Measurements from ENCODE around the gene B3GNT7. TPM values are rescaled to one million over a fixed set of nuclear protein-coding genes. Genes with fewer than 3 reads are reported as not detected.
"Not testable (repeated sequence)": the region's sequence is repeated elsewhere in the genome, so short reads cannot be mapped to it uniquely, and the experiment has no call there.

The B3GNT7 gene
- total RNA-seq, 1 donor from 2014 or later, result 1.2 TPM

DNA sequence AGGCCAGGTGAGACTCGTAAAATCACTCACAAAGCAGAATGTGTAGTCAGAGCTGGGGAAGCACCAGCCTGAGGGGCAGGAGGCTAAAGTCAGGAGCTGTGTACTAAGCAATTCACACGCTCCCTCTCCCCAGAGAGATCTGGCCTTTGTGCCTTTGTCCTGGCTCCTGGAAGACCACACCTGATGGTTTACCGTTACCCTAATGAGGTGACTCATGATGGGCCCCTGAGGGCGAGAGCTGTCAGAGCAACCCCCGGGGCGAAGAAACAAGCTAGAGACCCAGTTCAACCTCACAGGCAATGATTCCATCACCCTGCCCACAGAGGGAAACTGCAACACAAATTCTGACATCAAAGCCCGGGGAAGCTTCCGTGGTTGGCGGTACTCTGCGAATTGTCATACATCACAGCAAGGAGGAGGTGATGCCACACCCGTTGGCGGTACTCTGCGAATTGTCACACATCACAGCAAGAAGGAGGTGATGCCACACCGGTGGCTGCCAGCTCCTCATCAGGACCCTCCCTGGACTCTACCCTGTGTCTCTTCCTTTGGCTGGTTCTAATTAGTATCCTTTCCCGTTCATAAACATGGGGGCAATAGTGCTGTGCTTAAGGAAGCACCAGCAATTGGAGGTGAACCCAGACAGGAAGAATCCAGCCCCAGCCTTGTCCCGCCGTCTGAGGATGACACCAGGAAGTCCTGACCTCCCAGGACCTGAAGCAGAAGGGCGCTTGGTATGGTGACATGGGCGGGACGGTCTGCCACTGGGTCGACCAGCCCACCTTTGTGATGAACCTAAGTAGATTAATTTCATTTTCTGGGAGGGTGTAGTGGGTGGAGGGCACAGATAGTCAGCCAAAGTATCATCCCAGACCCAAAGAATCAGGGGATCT lies 30.5 kb downstream of the B3GNT7 start:
- DNase-seq, result no peak

DNA sequence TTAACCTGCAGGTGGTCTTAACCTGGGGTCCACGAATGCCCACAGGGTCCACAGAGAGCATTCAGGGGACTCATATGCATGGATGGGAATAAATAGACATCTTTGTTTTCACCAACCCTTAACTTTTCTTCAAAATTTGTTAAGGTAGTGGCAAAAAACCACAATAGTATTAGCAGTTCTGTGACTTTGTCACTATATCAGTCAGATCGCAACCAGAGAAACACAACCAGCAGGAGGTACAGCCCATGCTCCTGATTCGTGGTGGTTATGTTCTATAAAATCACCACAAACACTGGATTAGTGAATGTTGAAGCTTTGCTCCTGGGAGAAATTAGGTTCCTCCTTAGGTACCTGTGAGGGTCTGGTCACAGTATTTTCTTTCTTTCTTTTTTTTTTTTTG lies 31.6 kb downstream of the B3GNT7 start:
- DNase-seq, result no peak

GRCh38 chr2:231429152-231429551 lies 33.6 kb downstream of the B3GNT7 start:
- DNase-seq, result no peak

DNA sequence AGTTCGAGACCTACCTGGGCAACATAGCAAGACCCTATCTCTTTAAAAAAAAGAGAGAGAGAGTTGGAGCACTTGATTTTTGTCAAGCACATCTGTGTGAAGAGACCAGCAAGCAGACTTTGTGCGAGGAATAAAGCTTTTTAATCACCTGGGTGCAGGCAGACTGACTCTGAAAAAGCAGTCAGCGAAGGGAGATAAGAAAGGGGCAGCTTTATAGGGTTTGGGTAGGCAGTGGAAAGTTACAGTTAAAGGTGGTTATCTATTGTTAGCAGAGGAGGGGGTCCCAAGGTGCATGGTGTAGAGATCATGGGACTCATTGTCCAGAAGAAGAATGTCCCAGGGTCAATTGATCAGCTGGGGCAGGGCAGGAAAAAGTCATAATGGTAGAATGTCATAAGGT lies 34.4 kb downstream of the B3GNT7 start:
- no peak for DNase-seq

DNA sequence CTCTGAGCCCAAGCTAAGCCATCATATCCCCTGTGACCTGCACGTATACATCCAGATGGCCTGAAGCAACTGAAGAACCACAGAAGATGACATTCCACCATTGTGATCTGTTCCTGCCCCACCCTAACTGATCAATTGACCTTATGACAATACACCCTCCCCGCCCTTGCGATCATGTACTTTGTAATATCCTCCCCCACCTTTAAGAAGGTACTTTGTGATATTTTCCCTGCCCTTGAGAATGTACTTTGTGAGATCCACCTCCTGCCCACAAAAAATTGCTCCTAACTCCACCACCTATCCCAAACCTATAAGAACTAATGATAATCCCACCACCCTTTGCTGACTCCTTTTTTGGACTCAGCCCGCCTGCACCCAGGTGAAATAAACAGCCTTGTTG lies 34.9 kb downstream of the B3GNT7 start:
- not testable (repeated sequence) for DNase-seq

DNA sequence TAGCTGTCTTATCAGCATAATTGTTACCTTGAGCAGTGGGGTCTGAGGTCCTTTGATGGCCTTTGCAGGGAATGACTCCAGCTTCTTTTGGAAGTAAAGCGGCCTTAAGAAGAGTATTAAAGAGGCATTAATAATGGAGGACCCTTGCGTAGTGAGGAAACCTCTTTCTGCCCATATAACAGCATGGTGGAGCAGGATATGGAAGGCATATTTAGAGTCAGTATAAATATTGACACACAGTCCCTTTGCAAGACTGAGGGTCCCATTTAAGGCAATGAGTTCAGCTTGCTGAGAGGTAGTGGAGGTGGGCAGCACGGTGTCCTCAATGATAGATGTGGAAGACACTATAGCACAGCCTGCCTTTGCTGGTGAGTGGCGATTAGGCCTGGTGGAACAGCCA lies 36.1 kb downstream of the B3GNT7 start:
- DNase-seq, result no peak

GRCh38 chr2:231433990-231434389 lies 38.5 kb downstream of the B3GNT7 start:
- DNase-seq, result no peak

- no peak for DNase-seq
Measured at GRCh38 chr2:231436957-231437356, 41.4 kb downstream of the B3GNT7 start.

GRCh38 chr2:231449503-231450054 lies 54.1 kb downstream of the B3GNT7 start:
- DNase-seq, result no peak

DNA sequence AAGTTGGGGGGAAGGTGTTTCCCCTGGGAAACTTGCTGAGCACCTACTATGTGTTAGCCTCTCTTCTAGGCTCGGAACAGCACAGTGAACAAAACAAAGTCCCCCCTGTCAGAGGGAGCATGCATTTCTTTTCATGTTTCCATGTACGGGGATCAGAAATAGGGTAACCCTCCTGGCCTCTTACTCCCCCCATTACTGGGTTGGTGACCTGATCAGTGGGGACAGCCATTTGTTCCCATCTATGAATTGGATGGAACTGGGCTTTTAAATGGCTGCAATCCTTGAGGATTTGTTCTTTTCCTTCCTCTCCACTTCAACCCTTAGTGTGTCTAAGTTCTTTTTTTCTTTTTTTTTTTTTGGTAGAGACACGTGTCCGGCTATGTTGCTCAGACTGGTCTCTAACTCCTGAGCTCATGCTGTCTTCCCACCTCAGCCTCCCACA lies 55.1 kb downstream of the B3GNT7 start:
- DNase-seq, result no peak

Small RNA genes lying within 50 kb of the gene (small RNA-seq; reads per million reads assigned to genes)
- not detected for gene MIR4777

Other genes with a start within 250 kb of the B3GNT7 start
- 16.1 TPM for gene ARMC9, start 197.1 kb upstream of the B3GNT7 start, total RNA-seq
- gene NCL, start 68.8 kb downstream of the B3GNT7 start, total RNA-seq, result 113 TPM
- gene NMUR1, start 134.7 kb downstream of the B3GNT7 start, total RNA-seq, result not detected
- gene TEX44, start 197.2 kb downstream of the B3GNT7 start, total RNA-seq, result not detected

Data from occipital lobe (tissue), 3 donors.